Measurements from ENCODE around the gene AAMP.

- TF ChIP-seq EZH2phosphoT487 (IDR thresholded peaks at IDR 0.05; ENCODE audit: unreplicated experiment), result no peak
- TF ChIP-seq, protein P1, sequence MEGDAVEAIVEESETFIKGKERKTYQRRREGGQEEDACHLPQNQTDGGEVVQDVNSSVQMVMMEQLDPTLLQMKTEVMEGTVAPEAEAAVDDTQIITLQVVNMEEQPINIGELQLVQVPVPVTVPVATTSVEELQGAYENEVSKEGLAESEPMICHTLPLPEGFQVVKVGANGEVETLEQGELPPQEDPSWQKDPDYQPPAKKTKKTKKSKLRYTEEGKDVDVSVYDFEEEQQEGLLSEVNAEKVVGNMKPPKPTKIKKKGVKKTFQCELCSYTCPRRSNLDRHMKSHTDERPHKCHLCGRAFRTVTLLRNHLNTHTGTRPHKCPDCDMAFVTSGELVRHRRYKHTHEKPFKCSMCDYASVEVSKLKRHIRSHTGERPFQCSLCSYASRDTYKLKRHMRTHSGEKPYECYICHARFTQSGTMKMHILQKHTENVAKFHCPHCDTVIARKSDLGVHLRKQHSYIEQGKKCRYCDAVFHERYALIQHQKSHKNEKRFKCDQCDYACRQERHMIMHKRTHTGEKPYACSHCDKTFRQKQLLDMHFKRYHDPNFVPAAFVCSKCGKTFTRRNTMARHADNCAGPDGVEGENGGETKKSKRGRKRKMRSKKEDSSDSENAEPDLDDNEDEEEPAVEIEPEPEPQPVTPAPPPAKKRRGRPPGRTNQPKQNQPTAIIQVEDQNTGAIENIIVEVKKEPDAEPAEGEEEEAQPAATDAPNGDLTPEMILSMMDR (conservative IDR thresholded peaks at IDR 0.05; ENCODE audit: low read depth in 2 of 2), result no peak
- TF ChIP-seq, protein P2, sequence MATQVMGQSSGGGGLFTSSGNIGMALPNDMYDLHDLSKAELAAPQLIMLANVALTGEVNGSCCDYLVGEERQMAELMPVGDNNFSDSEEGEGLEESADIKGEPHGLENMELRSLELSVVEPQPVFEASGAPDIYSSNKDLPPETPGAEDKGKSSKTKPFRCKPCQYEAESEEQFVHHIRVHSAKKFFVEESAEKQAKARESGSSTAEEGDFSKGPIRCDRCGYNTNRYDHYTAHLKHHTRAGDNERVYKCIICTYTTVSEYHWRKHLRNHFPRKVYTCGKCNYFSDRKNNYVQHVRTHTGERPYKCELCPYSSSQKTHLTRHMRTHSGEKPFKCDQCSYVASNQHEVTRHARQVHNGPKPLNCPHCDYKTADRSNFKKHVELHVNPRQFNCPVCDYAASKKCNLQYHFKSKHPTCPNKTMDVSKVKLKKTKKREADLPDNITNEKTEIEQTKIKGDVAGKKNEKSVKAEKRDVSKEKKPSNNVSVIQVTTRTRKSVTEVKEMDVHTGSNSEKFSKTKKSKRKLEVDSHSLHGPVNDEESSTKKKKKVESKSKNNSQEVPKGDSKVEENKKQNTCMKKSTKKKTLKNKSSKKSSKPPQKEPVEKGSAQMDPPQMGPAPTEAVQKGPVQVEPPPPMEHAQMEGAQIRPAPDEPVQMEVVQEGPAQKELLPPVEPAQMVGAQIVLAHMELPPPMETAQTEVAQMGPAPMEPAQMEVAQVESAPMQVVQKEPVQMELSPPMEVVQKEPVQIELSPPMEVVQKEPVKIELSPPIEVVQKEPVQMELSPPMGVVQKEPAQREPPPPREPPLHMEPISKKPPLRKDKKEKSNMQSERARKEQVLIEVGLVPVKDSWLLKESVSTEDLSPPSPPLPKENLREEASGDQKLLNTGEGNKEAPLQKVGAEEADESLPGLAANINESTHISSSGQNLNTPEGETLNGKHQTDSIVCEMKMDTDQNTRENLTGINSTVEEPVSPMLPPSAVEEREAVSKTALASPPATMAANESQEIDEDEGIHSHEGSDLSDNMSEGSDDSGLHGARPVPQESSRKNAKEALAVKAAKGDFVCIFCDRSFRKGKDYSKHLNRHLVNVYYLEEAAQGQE (IDR thresholded peaks at IDR 0.05; ENCODE audit: unreplicated experiment), result no peak
- TF ChIP-seq EZH2 (IDR thresholded peaks at IDR 0.05; ENCODE audit: low read depth, unreplicated experiment), result no peak
- no peak for TF ChIP-seq POLR2AphosphoS5 (IDR thresholded peaks at IDR 0.05; ENCODE audit: low read depth)
- no peak for TF ChIP-seq ZNF114 (CRISPR knock-in tag; IDR thresholded peaks at IDR 0.05)
- no peak for TF ChIP-seq ZNF462 (CRISPR knock-in tag; IDR thresholded peaks at IDR 0.05)
These were observed 3.5 kb downstream of the AAMP start for GRCh38 chr2:218266316-218266979.

Data from GM23338 (cell line).